Parathyroid adenoma (tissue), 2 donors: ENCODE measurements around the gene PURA.
A peak's percentile ranks its signal among the peaks of the same experiment; 100 is the strongest.

Experiments
- H2AFZ ChIP-seq: fragments of 300-600 bp; sonication (generic); one replicate; pipeline ENCODE4 v1.7.0; 2017; ENCODE audit warnings: antibody characterized with exemption, mild to moderate bottlenecking
- H3K27ac ChIP-seq: fragments of 300-600 bp; sonication (generic); one replicate; pipeline ENCODE4 v1.7.0; 2017
- H3K27me3 ChIP-seq: fragments of 300-600 bp; sonication (generic); one replicate; pipeline ENCODE4 v1.7.0; 2017; ENCODE audit warnings: low read length; ENCODE audit not compliant: control insufficient read depth, insufficient read depth
- H3K36me3 ChIP-seq: fragments of 300-600 bp; sonication (generic); one replicate; pipeline ENCODE4 v1.7.0; 2017; ENCODE audit warnings: low read length; ENCODE audit not compliant: control insufficient read depth, insufficient read depth
- H3K4me1 ChIP-seq: fragments of 300-600 bp; sonication (generic); one replicate; pipeline ENCODE4 v1.7.0; 2017; ENCODE audit warnings: control low read depth
- H3K4me2 ChIP-seq: fragments of 300-600 bp; sonication (generic); one replicate; pipeline ENCODE4 v1.7.0; 2017; ENCODE audit warnings: low read length
- H3K4me3 ChIP-seq: fragments of 300-600 bp; sonication (generic); one replicate; pipeline ENCODE4 v1.7.0; 2017; ENCODE audit warnings: low read depth, low read length
- H3K79me2 ChIP-seq: fragments of 300-600 bp; sonication (generic); one replicate; pipeline ENCODE4 v1.7.0; 2017; ENCODE audit warnings: control low read depth
- H3K9ac ChIP-seq: fragments of 300-600 bp; sonication (generic); one replicate; pipeline ENCODE4 v1.7.0; 2017; ENCODE audit warnings: mild to moderate bottlenecking
- H3K9me3 ChIP-seq: fragments of 300-600 bp; sonication (generic); one replicate; pipeline ENCODE4 v1.7.0; 2017; ENCODE audit warnings: low read length; ENCODE audit not compliant: control insufficient read depth
- TF ChIP-seq, protein P1 (sequence below): fragments of 300-600 bp; sonication (generic); IDR thresholded peaks from one replicate; pipeline ENCODE4 v1.7.0; 2017; ENCODE audit warnings: antibody characterized with exemption, mild to moderate bottlenecking
- donor health status: primary hyperparathyroidism.

Gene PURA

DNA sequence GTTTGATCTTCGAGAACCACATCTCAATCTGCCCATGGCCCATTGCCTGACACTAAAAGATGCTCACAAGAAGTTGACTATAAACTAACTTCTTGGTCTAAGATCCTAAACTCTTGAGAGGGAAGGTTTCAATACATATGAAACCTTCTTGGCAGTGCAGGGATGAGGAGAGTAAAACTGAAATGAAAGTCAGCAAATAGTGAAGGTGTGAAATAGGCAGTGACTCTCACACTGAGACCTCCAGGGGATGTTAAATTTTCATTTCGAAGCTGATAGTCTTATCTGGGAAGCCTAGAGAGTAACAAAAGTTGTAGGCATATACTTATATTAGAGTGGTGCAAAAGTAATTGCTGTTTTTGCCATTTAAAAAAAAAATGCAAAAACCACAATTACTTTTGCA, 60.1 kb downstream of the PURA start:
- peaks cover 21% of the 10 kb centered on the region for H3K4me1 ChIP-seq
- H3K36me3 ChIP-seq, result no peaks in the 10 kb centered on the region
- no peak overlapping the region for H3K4me3 ChIP-seq
- no peak overlapping the region for H3K4me2 ChIP-seq
- no peaks in the 10 kb centered on the region for H3K27me3 ChIP-seq
- no peak overlapping the region for H3K9ac ChIP-seq
- TF ChIP-seq, protein P1, sequence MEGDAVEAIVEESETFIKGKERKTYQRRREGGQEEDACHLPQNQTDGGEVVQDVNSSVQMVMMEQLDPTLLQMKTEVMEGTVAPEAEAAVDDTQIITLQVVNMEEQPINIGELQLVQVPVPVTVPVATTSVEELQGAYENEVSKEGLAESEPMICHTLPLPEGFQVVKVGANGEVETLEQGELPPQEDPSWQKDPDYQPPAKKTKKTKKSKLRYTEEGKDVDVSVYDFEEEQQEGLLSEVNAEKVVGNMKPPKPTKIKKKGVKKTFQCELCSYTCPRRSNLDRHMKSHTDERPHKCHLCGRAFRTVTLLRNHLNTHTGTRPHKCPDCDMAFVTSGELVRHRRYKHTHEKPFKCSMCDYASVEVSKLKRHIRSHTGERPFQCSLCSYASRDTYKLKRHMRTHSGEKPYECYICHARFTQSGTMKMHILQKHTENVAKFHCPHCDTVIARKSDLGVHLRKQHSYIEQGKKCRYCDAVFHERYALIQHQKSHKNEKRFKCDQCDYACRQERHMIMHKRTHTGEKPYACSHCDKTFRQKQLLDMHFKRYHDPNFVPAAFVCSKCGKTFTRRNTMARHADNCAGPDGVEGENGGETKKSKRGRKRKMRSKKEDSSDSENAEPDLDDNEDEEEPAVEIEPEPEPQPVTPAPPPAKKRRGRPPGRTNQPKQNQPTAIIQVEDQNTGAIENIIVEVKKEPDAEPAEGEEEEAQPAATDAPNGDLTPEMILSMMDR, result no peak
- peak overlapping the region; percentile 94 for H2AFZ ChIP-seq
- H3K79me2 ChIP-seq, result peaks cover 7% of the 10 kb centered on the region
- no peaks in the 10 kb centered on the region for H3K9me3 ChIP-seq
- H3K27ac ChIP-seq, result peak overlapping the region; percentile 85

DNA sequence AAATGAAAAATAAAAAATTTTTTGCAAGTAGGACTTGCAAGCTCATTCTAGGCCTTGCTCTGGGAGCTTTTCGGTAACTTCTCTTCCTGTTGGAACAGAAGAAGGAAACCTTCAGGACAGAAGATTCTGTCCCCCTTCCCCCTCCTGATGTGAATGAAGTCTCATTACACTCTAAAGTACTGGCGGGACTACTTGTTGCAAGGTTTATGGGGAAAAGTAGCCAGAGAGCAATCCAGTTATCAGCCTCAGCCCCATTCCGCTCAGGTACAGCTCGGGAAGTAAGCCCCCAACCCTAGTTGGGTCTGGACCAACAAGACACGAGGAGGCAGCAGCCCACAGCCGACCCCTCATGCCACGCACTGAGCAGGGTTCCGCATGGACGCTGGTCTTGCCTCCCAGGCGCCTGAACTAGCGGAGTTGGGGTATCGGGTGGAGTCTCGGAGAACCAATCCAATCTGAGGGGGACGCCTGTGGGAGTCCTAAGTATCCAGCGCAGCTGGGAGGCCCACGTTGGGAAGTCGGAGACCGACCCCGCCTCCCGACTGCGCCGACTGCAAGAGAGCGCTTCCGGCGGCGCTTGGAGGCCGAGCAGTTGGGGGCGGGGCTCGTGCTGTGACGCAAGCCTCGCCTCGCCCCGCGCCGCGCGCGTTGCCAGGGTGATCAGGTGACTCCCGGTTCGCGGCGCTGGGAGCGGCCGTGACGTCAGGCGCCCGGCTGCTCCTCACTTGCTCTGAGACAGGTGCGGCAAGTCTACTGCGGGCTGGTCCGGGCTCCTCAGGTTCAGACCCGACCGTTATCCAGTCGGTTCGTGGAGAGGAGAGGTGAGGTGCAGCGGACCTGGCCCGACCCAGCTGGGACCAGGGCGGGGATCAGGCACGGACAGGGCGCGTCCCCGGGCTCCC, 60.8 kb downstream of the PURA start, which contains the start of gene CYSTM1:
Gene CYSTM1, plus strand, starts transcription at position 724 of the 902 bp plus-strand sequence. CDS start 19,278 bp downstream, outside the sequence.
- peak within 1 kb of the TSS; percentile 92 for H3K9ac ChIP-seq
- no peaks in the 10 kb centered on the region for H3K9me3 ChIP-seq
- no peaks in the 10 kb centered on the region for H3K27me3 ChIP-seq
- peak within 1 kb of the TSS; percentile 87 for H3K4me3 ChIP-seq
- H2AFZ ChIP-seq, result peak within 1 kb of the TSS; percentile 94
- H3K4me1 ChIP-seq, result peaks cover 21% of the 10 kb centered on the region
- H3K79me2 ChIP-seq, result peaks cover 7% of the 10 kb centered on the region
- peak within 1 kb of the TSS; percentile 89 for H3K4me2 ChIP-seq
- H3K36me3 ChIP-seq, result no peaks in the 10 kb centered on the region
- TF ChIP-seq, protein P1, result no peak
- H3K27ac ChIP-seq, result peak within 1 kb of the TSS; percentile 85
